Testis (tissue), 2 donors: Measurements from ENCODE around the gene DCAKD.

ENCODE experiments used
- POLR2A ChIP-seq: fragments of 450-650 bp; IDR thresholded peaks from one replicate; pipeline ENCODE4 v1.6.1; 2017; ENCODE audit warnings: antibody characterized with exemption, mild to moderate bottlenecking, moderate library complexity
- TF ChIP-seq, protein P1 (sequence below), 3 experiments: fragments of 450-650 bp in 2 of 3; fragments of 200-600 bp in 1 of 3; sonication (generic) in 1 of 3; IDR thresholded peaks; one replicate each; pipeline ENCODE4 v1.5.1; 2016 to 2019; ENCODE audit warnings: antibody characterized with exemption in 3 of 3, mild to moderate bottlenecking in 2 of 3, moderate library complexity in 1 of 3

DNA sequence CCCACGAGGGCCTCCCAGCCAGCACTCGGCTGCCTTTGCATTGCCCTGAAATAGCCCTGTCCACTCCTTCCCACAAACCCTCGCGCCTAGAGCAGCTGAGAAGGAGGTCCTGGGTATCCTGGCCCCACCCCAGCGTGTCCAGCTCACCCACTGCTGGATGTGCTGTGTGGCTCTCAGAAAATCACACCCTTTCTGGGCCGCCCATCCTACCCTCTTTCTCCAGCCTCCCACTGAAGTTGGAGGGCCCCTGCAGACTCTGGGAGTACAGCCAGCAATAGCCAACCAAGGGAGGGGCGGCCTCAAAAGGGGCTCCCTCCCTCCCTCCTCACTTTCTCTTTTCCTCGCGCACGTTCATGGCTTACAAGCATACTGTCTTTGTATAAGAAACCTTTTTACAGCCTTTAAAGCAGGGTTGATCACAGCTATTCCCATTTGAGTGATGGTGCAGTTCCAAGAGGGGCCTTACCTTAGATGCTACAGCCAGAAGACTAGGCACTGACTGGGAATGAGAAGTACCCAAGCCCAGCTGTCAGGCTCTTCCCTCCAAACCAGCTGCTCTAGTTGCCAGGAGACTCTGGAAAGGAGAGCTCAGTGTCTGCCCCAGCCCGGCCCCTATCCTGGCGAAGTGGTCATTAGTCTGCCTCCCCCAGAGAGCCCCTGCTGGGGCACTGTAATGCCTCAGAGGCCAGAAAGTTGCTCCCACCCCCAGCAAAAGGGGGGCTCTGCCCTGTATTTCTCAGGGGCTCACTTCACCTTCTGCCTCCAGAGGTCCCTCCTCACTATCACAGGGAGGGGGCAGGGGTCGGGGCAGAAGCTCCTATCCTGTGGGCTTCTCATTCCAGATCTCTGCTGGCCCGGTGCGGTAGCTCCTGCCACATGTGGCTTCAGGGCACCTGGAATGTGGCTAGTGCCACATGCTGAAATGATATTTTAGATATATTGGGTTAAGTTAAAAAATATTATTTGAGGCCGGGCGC lies 38.1 kb downstream of the DCAKD start:
- TF ChIP-seq, protein P1, sequence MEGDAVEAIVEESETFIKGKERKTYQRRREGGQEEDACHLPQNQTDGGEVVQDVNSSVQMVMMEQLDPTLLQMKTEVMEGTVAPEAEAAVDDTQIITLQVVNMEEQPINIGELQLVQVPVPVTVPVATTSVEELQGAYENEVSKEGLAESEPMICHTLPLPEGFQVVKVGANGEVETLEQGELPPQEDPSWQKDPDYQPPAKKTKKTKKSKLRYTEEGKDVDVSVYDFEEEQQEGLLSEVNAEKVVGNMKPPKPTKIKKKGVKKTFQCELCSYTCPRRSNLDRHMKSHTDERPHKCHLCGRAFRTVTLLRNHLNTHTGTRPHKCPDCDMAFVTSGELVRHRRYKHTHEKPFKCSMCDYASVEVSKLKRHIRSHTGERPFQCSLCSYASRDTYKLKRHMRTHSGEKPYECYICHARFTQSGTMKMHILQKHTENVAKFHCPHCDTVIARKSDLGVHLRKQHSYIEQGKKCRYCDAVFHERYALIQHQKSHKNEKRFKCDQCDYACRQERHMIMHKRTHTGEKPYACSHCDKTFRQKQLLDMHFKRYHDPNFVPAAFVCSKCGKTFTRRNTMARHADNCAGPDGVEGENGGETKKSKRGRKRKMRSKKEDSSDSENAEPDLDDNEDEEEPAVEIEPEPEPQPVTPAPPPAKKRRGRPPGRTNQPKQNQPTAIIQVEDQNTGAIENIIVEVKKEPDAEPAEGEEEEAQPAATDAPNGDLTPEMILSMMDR (IDR thresholded peaks at IDR 0.05) = no peak
- no peak for TF ChIP-seq POLR2A
